HG03460 (cell line): ENCODE data around the gene IDH3B.
"Not testable (repeated sequence)": the region's sequence is repeated elsewhere in the genome, so short reads cannot be mapped to it uniquely, and the experiment has no call there.

ENCODE experiments used
- ATAC-seq: cut with Tn5 transposase; IDR thresholded peaks from one replicate; pipeline ENCODE4 v1.9.1; 2021; ENCODE audit not compliant: unreplicated experiment

The IDH3B gene

GRCh38 chr20:2663887-2664719 lies at the start of gene IDH3B:
Gene IDH3B (minus strand): TSS chr20:2664216. CDS start chr20:2664188, 28 bp downstream.
- peak; percentile 89 for ATAC-seq

GRCh38 chr20:2713285-2713684 lies 49.3 kb upstream of the IDH3B start:
- ATAC-seq: no peak

- ATAC-seq: no peak
Measured at GRCh38 chr20:2709205-2709981, 45.4 kb upstream of the IDH3B start.

- no peak for ATAC-seq
Measured at GRCh38 chr20:2708665-2709064, 44.6 kb upstream of the IDH3B start.

GRCh38 chr20:2708073-2708415 lies 44.0 kb upstream of the IDH3B start:
- ATAC-seq: no peak

GRCh38 chr20:2707353-2708072 lies 43.5 kb upstream of the IDH3B start:
- no peak for ATAC-seq

GRCh38 chr20:2706688-2707352 lies 42.8 kb upstream of the IDH3B start:
- no peak for ATAC-seq

- no peak for ATAC-seq
Measured at GRCh38 chr20:2705931-2706645, 42.1 kb upstream of the IDH3B start.

GRCh38 chr20:2703716-2704475 lies 39.9 kb upstream of the IDH3B start:
- no peak for ATAC-seq

- ATAC-seq: no peak
Measured at GRCh38 chr20:2701671-2702081, 37.7 kb upstream of the IDH3B start.

- ATAC-seq: no peak
Measured at GRCh38 chr20:2700913-2701620, 37.1 kb upstream of the IDH3B start.

- ATAC-seq: no peak
Measured at GRCh38 chr20:2699775-2700413, 35.9 kb upstream of the IDH3B start.

- ATAC-seq: no peak
Measured at GRCh38 chr20:2698912-2699311, 34.9 kb upstream of the IDH3B start.

GRCh38 chr20:2698186-2698817 lies 34.3 kb upstream of the IDH3B start:
- no peak for ATAC-seq

GRCh38 chr20:2697768-2698167 lies 33.8 kb upstream of the IDH3B start:
- ATAC-seq: no peak

GRCh38 chr20:2696646-2697045 lies 32.6 kb upstream of the IDH3B start:
- no peak for ATAC-seq

GRCh38 chr20:2695984-2696525 lies 32.0 kb upstream of the IDH3B start:
- ATAC-seq: not testable (repeated sequence)
